Adipocyte (in vitro differentiated cells): ENCODE measurements around the gene PTPDC1.

Experiments
- DNase-seq: peaks from one replicate; pipeline ENCODE4 v3.0.0-alpha.2; 2015; ENCODE audit warnings: low read depth
- H3K27me3 ChIP-seq: replicated peaks from 2 replicates; pipeline ENCODE4 v1.7.0; 2013; ENCODE audit warnings: mild to moderate bottlenecking, low read length, moderate library complexity; ENCODE audit not compliant: control insufficient read depth, insufficient read depth
- H3K36me3 ChIP-seq: 2 replicates; pipeline ENCODE4 v1.7.0; 2013; ENCODE audit warnings: low read length, mild to moderate bottlenecking, moderate library complexity; ENCODE audit not compliant: control insufficient read depth, insufficient read depth, severe bottlenecking
- H3K4me1 ChIP-seq: 2 replicates; pipeline ENCODE4 v1.7.0; 2013; ENCODE audit warnings: mild to moderate bottlenecking, low read length, moderate library complexity; ENCODE audit not compliant: control insufficient read depth, insufficient read depth
- H3K4me3 ChIP-seq: 2 replicates; pipeline ENCODE4 v1.7.0; 2013; ENCODE audit warnings: mild to moderate bottlenecking, low read length, moderate library complexity
- H3K9ac ChIP-seq: 2 replicates; pipeline ENCODE4 v1.7.0; 2013; ENCODE audit warnings: mild to moderate bottlenecking, low read length, moderate library complexity
- H3K9me3 ChIP-seq: 2 replicates; pipeline ENCODE4 v1.7.0; 2013; ENCODE audit warnings: mild to moderate bottlenecking, low read length, moderate library complexity; ENCODE audit not compliant: control insufficient read depth

Gene PTPDC1

DNA sequence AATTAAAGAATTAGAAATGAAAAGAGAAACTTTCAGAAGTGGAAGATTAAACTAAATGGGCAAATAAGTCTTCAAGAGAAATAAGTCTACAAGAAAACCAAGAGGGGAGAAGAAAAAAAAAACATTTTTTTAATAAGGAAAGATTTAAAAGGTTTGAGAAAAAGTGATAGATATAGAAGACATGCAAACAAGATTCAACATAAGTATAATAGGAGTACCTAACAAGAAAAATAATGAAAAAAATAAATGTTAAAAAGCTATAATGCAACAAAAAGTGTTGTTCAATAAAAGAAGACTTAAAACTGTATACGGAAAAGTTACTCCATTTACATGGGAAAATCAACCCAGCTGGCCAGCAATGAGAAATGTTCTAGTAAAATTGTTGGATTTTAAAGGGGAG lies 42.6 kb downstream of the PTPDC1 start:
- H3K36me3 ChIP-seq = no peaks in the 10 kb centered on the region
- H3K9me3 ChIP-seq = peaks cover 31% of the 10 kb centered on the region
- H3K4me1 ChIP-seq = no peaks in the 10 kb centered on the region

DNA sequence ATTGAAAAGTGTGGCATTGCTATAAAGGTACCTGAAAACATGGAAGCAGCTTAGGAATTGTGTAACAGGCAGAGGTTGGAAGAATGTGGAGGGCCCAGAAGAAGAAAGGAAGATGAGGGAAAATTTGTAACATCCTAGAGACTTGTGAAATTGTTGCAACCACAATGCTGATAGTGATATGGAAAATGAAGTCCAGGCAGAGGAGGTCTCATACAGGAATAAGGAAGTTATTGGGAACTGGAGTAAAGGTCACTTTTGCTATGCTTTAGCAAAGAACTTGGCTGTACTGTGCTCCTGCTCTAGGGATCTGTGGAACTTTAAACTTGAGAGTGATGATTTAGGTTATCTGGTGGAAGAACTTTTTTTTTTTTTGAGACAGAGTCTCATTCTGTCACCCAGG lies 43.5 kb downstream of the PTPDC1 start:
- H3K4me3 ChIP-seq = no peak overlapping the region
- H3K9ac ChIP-seq = no peak overlapping the region
- H3K27me3 ChIP-seq = no peaks in the 10 kb centered on the region
- H3K36me3 ChIP-seq = no peaks in the 10 kb centered on the region
- DNase-seq = no peak
- peaks cover 31% of the 10 kb centered on the region for H3K9me3 ChIP-seq
- no peaks in the 10 kb centered on the region for H3K4me1 ChIP-seq

More for the DNA sequence above, 42.6 kb downstream of the PTPDC1 start:
- Histone ChIP-seq H3K9ac (no peak overlapping the region), H3K27me3 (no peaks in the 10 kb centered on the region), H3K4me3 (no peak overlapping the region)
- DNase-seq = no peak

DNA sequence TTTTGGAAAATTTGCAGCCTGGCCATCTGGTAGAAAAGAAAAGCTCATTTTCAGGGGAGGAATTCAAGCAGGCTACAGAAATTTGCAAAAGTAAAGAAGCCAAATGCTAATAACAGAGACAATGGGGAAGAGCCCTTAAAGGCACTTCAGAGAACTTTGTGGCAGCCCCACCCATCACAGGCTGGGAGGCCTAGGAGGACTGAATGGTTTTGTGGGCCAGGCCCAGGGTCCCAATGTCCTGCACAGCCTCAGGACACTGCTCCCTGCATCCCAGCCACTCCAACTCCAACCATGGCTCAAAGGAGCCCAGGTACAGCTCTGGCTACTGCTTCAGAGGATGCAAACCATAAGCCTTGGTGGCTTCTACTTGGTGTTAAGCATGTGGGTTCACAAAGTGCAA lies 44.3 kb downstream of the PTPDC1 start:
- DNase-seq = no peak
- no peak overlapping the region for H3K9ac ChIP-seq
- no peak overlapping the region for H3K4me3 ChIP-seq
- no peaks in the 10 kb centered on the region for H3K27me3 ChIP-seq
- peaks cover 28% of the 10 kb centered on the region for H3K9me3 ChIP-seq
- H3K36me3 ChIP-seq = no peaks in the 10 kb centered on the region
- no peaks in the 10 kb centered on the region for H3K4me1 ChIP-seq

DNA sequence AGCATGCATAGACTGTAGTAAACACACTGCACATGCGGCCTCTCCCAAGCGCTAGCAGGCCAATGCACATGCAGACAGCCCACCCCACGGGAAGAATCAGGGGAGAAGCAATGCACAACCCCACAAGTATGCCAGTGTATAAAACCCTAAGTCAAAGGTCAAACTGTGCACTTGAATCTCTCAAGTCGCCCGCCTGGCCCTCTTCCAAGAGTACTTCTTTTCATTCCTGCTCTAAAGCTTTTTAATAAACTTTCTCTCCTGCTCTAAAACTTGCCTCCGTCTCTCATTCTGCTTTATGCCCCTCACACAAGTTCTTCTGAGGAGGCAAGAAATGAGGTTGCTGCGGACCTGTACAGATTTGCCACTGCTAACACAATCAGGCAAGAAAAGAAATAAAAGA lies 50.4 kb downstream of the PTPDC1 start:
- no peak for DNase-seq
- Histone ChIP-seq H3K4me1 (peaks cover 33% of the 10 kb centered on the region), H3K9me3 (no peaks in the 10 kb centered on the region), H3K4me3 (peak overlapping the region; percentile 55), H3K27me3 (no peaks in the 10 kb centered on the region), H3K36me3 (no peaks in the 10 kb centered on the region), H3K9ac (peak overlapping the region; percentile 56)

DNA sequence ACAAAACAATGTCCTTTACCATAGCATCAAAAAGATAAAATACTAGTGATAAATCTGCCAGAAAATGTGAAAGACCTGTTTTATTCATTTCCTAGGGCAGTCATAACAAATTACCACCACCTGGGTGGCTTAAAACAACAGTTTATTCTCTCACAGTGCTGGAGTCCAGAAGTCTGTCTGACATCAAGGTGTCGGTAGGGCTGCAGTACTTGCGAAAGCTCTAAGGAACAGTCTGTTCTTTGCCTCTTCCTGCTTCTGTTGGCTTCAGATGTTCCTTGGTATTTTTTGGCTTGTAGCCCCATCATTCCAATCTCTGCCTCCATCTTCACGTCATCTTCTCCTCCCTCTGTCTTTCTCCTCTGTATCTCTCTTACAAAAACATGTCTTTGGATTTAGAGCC lies 51.0 kb downstream of the PTPDC1 start:
- H3K4me3 ChIP-seq = peak overlapping the region; percentile 55
- peaks cover 37% of the 10 kb centered on the region for H3K4me1 ChIP-seq
- H3K36me3 ChIP-seq = no peaks in the 10 kb centered on the region
- no peaks in the 10 kb centered on the region for H3K27me3 ChIP-seq
- H3K9ac ChIP-seq = peak overlapping the region; percentile 56
- H3K9me3 ChIP-seq = no peaks in the 10 kb centered on the region
- DNase-seq = peak; percentile 92

DNA sequence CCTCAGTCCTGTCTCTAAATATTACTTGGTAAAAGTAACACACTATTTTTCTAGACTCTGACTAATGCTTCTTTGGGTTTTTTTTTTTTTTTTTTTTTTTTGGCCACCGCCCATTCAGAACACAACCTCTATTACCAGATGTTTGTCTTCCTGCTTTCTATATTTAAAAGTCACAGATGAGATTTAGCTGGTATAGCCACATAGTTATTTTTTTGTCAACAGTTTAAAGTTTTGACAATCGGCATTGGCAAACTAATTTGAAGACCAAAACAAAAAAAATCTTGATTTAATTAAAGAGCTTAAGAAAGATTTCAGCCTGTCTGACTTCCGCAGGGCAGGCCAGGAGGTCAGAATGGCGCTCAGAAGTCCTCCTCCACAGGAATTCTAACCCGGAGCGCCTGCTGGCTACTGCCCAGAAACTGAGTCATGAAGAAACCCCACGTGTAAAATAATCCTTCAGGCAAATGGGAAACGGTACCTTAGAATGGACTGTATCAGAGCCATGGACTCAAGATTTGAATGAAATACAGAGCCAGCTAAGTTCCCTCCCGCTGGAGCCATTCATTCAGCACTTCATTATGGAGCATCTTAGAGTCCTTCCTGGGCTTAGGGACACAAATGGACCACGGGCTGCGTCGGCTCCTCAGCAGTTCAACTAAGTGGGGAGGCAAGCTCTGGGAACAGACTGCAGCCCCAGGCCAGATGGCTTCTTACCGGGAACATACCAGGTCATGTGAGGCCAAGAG lies 55.6 kb downstream of the PTPDC1 start:
- DNase-seq = peak; percentile 98
- peaks cover 56% of the 10 kb centered on the region for H3K4me1 ChIP-seq
- peak overlapping the region; percentile 63 for H3K4me3 ChIP-seq

DNA sequence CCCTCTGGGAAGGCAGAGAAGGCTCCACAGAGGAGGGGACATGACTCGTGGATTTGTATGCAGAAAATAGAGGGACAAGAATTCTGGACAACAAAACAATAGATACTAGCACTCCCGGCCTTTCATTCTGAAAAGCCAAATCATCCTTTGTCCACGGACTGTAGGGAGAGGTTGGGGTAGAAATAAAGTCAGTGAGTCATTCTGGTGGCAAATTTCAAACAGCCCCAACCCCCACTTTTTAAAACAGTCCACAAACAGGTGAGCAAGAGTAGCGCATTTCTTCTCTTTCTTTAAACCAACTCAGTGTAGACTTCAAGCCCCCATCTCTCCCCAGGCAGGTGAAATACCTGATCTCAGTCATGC lies 56.1 kb downstream of the PTPDC1 start:
- H3K4me1 ChIP-seq = peaks cover 50% of the 10 kb centered on the region
- H3K9me3 ChIP-seq = no peaks in the 10 kb centered on the region
- H3K9ac ChIP-seq = peak overlapping the region; percentile 69
- peak overlapping the region; percentile 63 for H3K4me3 ChIP-seq
- no peak for DNase-seq
- no peaks in the 10 kb centered on the region for H3K27me3 ChIP-seq
- no peaks in the 10 kb centered on the region for H3K36me3 ChIP-seq

More for the DNA sequence above, 55.6 kb downstream of the PTPDC1 start:
- no peaks in the 10 kb centered on the region for H3K9me3 ChIP-seq
- H3K9ac ChIP-seq = peak overlapping the region; percentile 69
- no peaks in the 10 kb centered on the region for H3K36me3 ChIP-seq
- H3K27me3 ChIP-seq = no peaks in the 10 kb centered on the region

DNA sequence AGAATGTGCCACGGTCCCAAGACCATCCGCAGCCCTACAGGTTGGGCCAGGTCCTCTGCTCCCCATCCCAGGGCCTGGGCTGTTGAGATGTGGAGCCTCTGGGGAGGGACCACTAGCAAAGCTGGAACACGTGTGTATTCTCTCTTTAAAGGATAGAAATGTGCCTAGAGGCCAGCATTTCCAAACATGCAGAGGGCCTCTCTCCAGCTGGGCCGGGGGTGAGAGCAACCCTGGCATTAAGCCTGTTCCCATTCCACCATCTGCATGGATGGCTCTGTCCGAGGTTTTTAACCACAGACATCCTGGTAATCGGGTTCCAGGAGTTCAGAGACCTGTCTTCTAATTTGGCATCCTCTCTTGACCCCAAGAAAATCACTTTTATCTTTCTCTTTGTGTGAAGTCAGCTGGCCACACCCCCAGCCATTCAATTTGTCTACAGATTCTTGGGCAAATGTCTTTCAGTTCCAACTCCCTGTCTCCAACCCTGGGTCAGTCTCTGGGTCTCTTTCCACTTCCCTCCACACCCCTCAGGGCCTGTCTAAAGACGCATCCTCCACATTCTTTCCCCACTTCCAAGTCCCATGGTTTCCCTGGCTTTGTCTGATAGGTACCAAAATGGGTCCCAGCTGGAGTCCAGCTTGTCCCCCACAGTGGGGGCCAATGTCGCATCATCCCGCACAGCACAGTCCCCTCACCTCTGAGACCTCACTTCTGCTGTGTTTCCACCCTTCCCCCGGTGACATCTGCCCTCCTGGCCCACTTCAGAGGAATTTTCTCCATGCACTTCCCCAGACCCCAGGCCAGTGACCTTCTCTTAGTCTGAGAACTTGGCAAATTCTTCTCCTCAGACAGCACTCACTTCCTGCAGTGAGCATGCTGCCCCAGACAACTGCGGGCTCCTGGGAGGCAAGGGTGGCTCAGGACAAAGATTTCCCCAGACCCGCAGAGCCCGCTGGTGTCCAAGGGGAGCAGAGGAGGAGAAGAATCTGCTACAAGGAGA lies 56.8 kb downstream of the PTPDC1 start:
- peak overlapping the region; percentile 69 for H3K9ac ChIP-seq
- no peaks in the 10 kb centered on the region for H3K36me3 ChIP-seq
- no peak for DNase-seq
- H3K9me3 ChIP-seq = no peaks in the 10 kb centered on the region
- peak overlapping the region; percentile 63 for H3K4me3 ChIP-seq
- no peaks in the 10 kb centered on the region for H3K27me3 ChIP-seq
- H3K4me1 ChIP-seq = peaks cover 43% of the 10 kb centered on the region

DNA sequence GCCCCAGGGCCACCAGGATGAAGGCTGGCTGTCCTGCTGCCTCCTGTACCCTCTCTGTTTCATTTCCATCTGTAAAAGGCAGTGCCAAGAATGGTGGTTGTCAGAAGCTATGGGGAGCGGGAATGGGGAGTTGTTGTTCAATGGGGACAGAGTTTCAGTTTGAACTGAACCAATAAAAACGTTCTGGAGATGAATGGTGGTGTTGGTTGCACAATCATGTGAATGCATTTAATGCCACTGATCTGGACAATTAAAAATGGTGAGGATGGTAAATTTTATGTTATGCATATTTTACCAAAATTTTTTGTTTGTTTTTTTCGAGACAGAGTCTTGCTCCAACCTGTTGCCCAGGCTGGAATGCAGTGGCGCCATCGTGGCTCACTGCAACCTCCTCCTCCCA lies 58.1 kb downstream of the PTPDC1 start:
- Histone ChIP-seq H3K27me3 (no peaks in the 10 kb centered on the region), H3K9ac (no peak overlapping the region), H3K36me3 (no peaks in the 10 kb centered on the region), H3K4me1 (peaks cover 43% of the 10 kb centered on the region), H3K4me3 (no peak overlapping the region), H3K9me3 (no peaks in the 10 kb centered on the region)
- DNase-seq = no peak

DNA sequence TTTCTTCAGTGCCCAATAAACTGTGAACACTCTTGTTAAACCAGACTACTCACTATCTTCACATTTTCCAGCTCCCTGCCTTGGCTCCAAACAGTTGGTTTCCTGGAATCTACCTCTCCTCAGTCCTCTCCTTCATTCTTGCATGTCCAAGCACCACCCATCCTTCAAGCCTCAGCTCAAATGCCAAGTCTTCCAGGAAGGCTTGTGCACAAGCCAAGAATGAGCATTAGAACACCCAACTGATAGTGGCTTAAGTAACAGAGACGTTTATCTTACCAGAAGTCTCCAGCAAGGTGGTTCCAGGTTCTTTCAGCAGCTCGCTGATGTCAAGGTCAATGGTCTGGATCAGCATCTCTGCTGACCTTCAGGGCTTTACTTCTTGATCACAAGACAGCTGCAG lies 60.1 kb downstream of the PTPDC1 start:
- Histone ChIP-seq H3K36me3 (no peaks in the 10 kb centered on the region), H3K9me3 (no peaks in the 10 kb centered on the region), H3K9ac (no peak overlapping the region), H3K4me1 (peaks cover 31% of the 10 kb centered on the region), H3K4me3 (no peak overlapping the region), H3K27me3 (no peaks in the 10 kb centered on the region)
- peak; percentile 27 for DNase-seq

DNA sequence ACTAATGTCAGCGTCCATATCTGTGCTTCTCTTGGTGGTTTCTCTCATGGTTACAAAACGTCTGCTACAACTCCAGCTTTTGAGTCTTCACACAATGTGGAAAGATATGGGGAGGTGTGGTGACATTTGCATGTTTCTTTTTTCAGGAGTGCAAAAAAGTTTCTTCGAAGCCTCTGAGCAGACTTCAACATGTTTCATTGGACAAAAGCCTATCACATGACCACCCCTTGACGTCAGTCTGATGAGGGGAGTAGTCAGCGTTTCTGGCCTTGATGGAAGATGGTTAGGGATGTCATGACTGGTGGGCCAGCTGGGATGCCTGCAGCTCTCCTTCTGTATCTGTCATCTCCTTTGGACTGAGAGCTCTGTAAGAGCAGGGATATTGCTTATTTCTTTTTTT lies 61.4 kb downstream of the PTPDC1 start:
- no peak for DNase-seq
- Histone ChIP-seq H3K4me1 (peaks cover 24% of the 10 kb centered on the region), H3K4me3 (no peak overlapping the region), H3K27me3 (no peaks in the 10 kb centered on the region), H3K36me3 (no peaks in the 10 kb centered on the region), H3K9ac (no peak overlapping the region), H3K9me3 (no peaks in the 10 kb centered on the region)
